Endothelial cell of umbilical vein (primary cell): Measurements from ENCODE around the gene LRSAM1.

ENCODE experiments used
- CTCF ChIP-seq, 2 donors: IDR thresholded peaks; 1 replicate in 1 of 2; 2 replicates in 1 of 2; pipeline ENCODE4 v1.5.1; 2011; ENCODE audit warnings: low read length in 2 of 2, mild to moderate bottlenecking in 2 of 2, moderate library complexity in 2 of 2, control low read depth in 1 of 2, inconsistent platforms in 1 of 2, low read depth in 1 of 2; ENCODE audit not compliant: insufficient read depth in 1 of 2; ENCODE audit errors: extremely low read depth in 1 of 2
- GATA2 ChIP-seq: IDR thresholded peaks from 2 replicates; pipeline ENCODE4 v1.7.0; 2011; ENCODE audit warnings: low read depth, mild to moderate bottlenecking, moderate library complexity, mixed read lengths, low read length; ENCODE audit not compliant: insufficient read length, insufficient read depth
- MAX ChIP-seq: IDR thresholded peaks from 2 replicates; pipeline ENCODE4 v1.6.1; 2011; ENCODE audit not compliant: insufficient read depth, insufficient read length
- POLR2A ChIP-seq: IDR thresholded peaks from 2 replicates; pipeline ENCODE4 v1.6.1; 2012; ENCODE audit warnings: low read depth, mild to moderate bottlenecking, control low read depth, low read length
- POLR2AphosphoS5 ChIP-seq: IDR thresholded peaks from 2 replicates; pipeline ENCODE4 v1.6.1; 2012; ENCODE audit warnings: low read depth, mild to moderate bottlenecking, control low read depth, low read length, moderate library complexity; ENCODE audit not compliant: insufficient read depth

- TF ChIP-seq MAX: no peak
- TF ChIP-seq POLR2AphosphoS5: no peak
- no peak for TF ChIP-seq CTCF (IDR thresholded peaks at IDR 0.05; ENCODE audit: extremely low read depth in 1 of 2, insufficient read depth in 1 of 2, low read depth in 1 of 2, low read length in 2 of 2)
- TF ChIP-seq POLR2A: no peak
- no peak for TF ChIP-seq GATA2
Observed at GRCh38 chr9:127438394-127438793, 12.9 kb upstream of the LRSAM1 start.
